Ectodermal cell (in vitro differentiated cells): Measurements from ENCODE around the gene TMEM269. TPM values are rescaled to one million over a fixed set of nuclear protein-coding genes. Genes with fewer than 3 reads are reported as not detected.

Experiments used
- H3K27ac ChIP-seq: 2 replicates; pipeline ENCODE4 v1.7.0; 2013; ENCODE audit warnings: mild to moderate bottlenecking, low read depth, low read length; ENCODE audit not compliant: insufficient read depth, poor library complexity, severe bottlenecking
- H3K27me3 ChIP-seq: 2 replicates; pipeline ENCODE4 v1.7.0; 2013; ENCODE audit warnings: mild to moderate bottlenecking, low read length; ENCODE audit not compliant: insufficient read depth, control insufficient read depth, poor library complexity, severe bottlenecking
- H3K36me3 ChIP-seq: one replicate; pipeline ENCODE4 v1.7.0; 2013; ENCODE audit warnings: low read length; ENCODE audit not compliant: control insufficient read depth, insufficient read depth
- H3K4me1 ChIP-seq: one replicate; pipeline ENCODE4 v1.7.0; 2013; ENCODE audit warnings: low read length; ENCODE audit not compliant: control insufficient read depth, insufficient read depth
- H3K4me3 ChIP-seq: 2 replicates; pipeline ENCODE4 v1.7.0; 2013; ENCODE audit warnings: low read depth, low read length, control low read depth; ENCODE audit not compliant: insufficient read depth
- H3K9me3 ChIP-seq: 2 replicates; pipeline ENCODE4 v1.7.0; 2013; ENCODE audit warnings: mild to moderate bottlenecking, low read length, moderate library complexity; ENCODE audit not compliant: control insufficient read depth
- WGBS, 2 experiments: methylation state at CpG; one replicate each; pipeline ENCODE4 v1.1.7; 2013; ENCODE audit warnings: missing lambda C conversion rate in 2 of 2; 5-methylcytosine and 5-hydroxymethylcytosine counted together
- polyA plus RNA-seq, 4 experiments: library from polyadenylated mRNA; stranded (reverse); fragments of 50-300 nt; gene quantifications; one replicate each; pipeline ENCODE4 v1.2.3, GENCODE V29; 2013

Gene TMEM269, protein sequence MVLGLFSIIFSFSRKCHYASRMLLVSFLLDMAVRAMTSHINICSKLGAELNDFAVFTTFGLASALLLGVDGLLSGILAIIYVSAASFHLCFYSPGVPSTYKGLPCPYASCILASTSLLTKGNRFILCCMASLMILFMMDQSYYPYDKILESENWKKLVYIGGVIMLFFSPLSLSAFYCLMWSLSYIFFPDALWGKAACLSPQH
- polyA plus RNA-seq (2013, experiment 1 of 4) = 0.52 TPM
- 0.30 TPM for polyA plus RNA-seq (2013, experiment 2 of 4)
- 0.37 TPM for polyA plus RNA-seq (2013, experiment 3 of 4)
- polyA plus RNA-seq (2013, experiment 4 of 4) = 0.49 TPM

DNA sequence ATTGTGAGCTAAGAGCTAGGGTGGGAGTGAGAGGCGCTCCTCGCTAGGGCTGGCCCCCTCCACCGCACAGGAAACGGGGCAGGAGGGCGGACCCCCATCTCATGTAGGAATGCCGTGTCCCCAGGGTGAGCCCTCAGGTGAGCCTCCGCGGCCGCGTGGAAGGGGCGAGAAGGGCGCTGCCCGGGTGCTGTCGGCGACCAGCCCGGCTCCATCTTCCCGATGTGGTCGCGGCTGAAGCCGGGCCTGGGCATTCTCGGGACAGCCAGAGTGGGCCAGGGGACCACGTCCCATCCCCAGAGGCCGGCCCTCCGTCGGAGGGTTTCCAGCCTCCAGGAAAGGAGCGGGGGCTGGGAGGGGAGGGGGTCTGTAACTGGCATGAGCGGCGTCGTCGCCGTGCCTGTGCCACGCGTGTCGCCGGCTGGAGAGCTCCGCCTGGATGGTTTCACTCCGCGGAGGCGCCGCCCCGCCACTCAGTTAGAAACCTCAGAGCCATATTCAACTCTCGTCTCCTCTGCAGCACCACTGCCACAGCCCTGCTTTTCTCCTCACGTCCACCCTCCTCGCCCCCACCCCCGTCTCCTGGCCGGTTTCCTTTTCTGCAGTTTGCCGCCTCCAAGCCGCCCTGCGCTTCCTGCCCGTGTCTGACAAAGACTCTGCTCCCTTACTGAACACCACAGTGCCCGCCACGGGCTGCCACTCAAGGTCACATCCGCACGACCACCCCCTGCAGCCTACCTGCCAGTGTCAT is at the start of gene TMEM269:
TSS of gene TMEM269 (plus strand) at position 46 of the 748 bp plus-strand sequence. CDS start 4,903 bp downstream, outside the sequence.
- H3K4me3 ChIP-seq = no peak within 1 kb of the TSS
- H3K36me3 ChIP-seq = peaks cover 6% of the 10 kb centered on the region
- no peaks in the 10 kb centered on the region for H3K27me3 ChIP-seq
- H3K27ac ChIP-seq = no peak within 1 kb of the TSS
- no peaks in the 10 kb centered on the region for H3K9me3 ChIP-seq
- peaks cover 4% of the 10 kb centered on the region for H3K4me1 ChIP-seq
- 90% methylated on average over 54 of the region's 54 CpGs for WGBS, 2 experiments

DNA sequence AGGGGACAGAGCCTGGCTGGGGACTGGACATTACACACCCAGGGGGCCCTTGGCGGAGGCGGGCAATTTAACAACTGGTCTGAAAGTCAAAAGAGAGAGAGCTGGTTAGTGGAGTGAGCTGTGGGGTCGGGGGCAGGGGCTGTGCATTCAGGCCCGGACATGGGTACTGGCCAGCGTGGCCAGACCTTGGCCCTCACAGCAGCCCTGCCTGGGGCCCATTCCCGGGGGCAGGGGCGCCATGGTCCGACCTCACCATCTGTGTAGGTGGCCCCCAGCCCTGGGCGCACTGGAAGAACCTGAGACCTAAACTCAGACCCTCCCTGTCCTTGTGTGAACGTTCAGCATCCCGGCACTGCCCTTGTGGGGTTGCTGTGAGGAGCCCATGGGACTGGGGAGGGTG is 49.7 kb upstream of the TMEM269 start:
- H3K36me3 ChIP-seq = no peaks in the 10 kb centered on the region
- WGBS, 2 experiments = 91 to 94% methylated on average over 11 of the region's 11 CpGs
- H3K4me3 ChIP-seq = no peak overlapping the region
- H3K4me1 ChIP-seq = peaks cover 14% of the 10 kb centered on the region
- no peaks in the 10 kb centered on the region for H3K27me3 ChIP-seq
- H3K9me3 ChIP-seq = no peaks in the 10 kb centered on the region
- H3K27ac ChIP-seq = no peak overlapping the region

DNA sequence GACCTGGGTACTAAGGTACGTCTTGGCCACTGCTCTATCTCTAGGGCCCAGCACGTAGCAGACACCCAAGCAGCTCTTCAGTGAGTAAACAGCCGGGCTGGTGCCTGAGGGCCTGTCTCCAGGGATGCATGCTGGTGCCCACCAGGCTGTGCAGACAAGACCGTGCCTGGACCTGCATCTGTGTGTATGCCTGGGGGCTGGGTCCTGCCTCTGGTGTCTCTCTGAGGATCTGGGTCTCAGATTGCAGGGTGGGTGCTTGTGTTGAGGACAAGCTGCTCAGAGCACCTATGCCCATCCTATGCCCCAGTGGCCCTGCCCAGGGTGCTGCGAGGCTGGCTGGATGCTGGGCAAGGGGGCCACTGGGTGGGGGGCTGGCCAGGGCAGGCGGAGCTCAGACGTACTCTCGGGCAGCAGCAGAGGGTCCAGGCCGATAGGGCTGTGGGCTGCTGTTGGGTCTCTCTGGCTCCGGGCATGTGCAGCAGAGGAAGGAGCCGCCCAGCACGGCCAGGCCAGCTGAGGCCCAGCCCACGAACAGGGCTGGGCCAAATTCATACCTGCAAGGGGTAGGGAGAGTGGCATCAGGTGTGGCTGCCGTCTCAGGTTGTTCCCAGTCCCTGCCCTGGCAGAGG is 49.2 kb upstream of the TMEM269 start:
- no peaks in the 10 kb centered on the region for H3K36me3 ChIP-seq
- WGBS, 2 experiments = 93% methylated on average over 14 of the region's 14 CpGs
- no peaks in the 10 kb centered on the region for H3K9me3 ChIP-seq
- no peaks in the 10 kb centered on the region for H3K27me3 ChIP-seq
- H3K27ac ChIP-seq = no peak overlapping the region
- H3K4me3 ChIP-seq = no peak overlapping the region
- H3K4me1 ChIP-seq = peaks cover 18% of the 10 kb centered on the region

DNA sequence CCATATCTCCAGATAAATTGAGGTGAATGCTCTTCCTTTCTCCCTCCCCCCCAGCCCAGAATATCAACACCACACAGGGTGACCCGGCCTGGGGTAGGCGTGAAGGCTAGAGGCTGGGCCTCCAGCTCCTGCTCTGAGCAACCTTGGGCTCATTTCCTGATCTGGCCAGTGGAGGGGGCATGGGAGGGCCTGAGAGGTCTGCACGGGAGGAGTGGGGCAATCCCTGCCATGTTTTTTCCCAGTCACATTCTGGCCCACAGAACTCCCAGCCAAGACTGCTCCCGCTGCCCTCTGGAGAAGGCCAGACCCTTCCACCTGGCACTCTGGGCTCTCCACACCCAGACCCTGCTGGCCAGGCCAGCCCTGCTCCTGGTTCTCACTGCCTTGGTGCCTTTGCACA is 48.6 kb upstream of the TMEM269 start:
- H3K27me3 ChIP-seq = no peaks in the 10 kb centered on the region
- no peak overlapping the region for H3K27ac ChIP-seq
- H3K9me3 ChIP-seq = no peaks in the 10 kb centered on the region
- no peak overlapping the region for H3K4me3 ChIP-seq
- 73 to 81% methylated on average over 4 of the region's 4 CpGs for WGBS, 2 experiments
- H3K4me1 ChIP-seq = peaks cover 23% of the 10 kb centered on the region
- H3K36me3 ChIP-seq = no peaks in the 10 kb centered on the region

DNA sequence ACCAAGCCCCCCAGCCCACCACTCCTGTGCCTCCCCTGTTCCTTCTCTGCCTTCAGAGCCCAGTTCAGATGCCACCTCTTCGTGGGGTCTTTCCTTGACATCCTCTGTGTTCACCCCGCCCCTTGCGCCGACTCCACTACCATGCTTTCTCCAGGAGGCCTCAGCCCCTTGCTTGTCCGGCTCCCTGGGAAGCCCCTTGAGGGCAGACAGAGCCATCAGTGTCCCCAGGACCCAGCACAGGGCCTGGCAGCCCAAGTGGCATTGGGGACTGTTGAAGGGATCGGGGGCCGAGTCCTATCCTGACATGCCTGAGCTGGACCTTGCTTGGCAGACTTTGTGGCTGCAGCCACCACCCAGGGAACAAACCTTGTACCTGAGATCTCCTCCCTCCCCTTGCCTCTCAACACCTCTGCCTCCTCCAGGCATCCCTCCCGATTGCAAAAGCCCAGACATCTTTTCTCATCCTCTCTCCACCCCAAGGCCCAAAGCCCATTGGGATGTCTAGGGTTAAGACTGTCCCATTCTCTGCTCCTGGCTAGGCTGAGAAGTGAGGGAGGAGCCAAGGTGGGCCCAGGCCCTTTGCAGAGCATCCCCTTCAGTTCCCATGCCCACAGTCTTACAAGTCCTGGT is 48.1 kb upstream of the TMEM269 start:
- peaks cover 28% of the 10 kb centered on the region for H3K4me1 ChIP-seq
- H3K9me3 ChIP-seq = no peaks in the 10 kb centered on the region
- 84% methylated on average over 8 of the region's 8 CpGs for WGBS, 2 experiments
- no peaks in the 10 kb centered on the region for H3K27me3 ChIP-seq
- H3K4me3 ChIP-seq = no peak overlapping the region
- no peaks in the 10 kb centered on the region for H3K36me3 ChIP-seq
- H3K27ac ChIP-seq = no peak overlapping the region

DNA sequence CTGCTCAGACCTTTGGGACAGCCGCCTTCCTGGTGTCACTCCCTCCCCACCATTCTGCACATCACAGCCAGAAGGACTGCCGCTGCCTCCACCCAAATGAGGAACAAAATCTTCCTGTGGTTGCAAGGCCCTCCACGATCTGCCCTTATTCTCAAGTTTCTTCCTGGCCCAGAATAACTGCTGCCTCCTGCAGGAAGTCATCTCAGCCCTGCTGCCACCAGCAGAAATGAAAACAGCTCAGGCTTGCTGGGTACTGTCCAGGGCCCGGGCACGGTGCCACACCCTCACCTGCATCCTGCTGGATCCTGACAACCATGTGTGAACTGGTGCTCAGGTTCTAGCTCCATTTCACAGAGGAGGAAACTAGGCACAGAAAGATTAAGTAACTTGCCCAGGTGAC is 47.5 kb upstream of the TMEM269 start:
- no peaks in the 10 kb centered on the region for H3K9me3 ChIP-seq
- peaks cover 33% of the 10 kb centered on the region for H3K4me1 ChIP-seq
- H3K4me3 ChIP-seq = no peak overlapping the region
- no peaks in the 10 kb centered on the region for H3K27me3 ChIP-seq
- WGBS, 2 experiments = 91% methylated on average over 5 of the region's 5 CpGs
- no peaks in the 10 kb centered on the region for H3K36me3 ChIP-seq
- no peak overlapping the region for H3K27ac ChIP-seq

DNA sequence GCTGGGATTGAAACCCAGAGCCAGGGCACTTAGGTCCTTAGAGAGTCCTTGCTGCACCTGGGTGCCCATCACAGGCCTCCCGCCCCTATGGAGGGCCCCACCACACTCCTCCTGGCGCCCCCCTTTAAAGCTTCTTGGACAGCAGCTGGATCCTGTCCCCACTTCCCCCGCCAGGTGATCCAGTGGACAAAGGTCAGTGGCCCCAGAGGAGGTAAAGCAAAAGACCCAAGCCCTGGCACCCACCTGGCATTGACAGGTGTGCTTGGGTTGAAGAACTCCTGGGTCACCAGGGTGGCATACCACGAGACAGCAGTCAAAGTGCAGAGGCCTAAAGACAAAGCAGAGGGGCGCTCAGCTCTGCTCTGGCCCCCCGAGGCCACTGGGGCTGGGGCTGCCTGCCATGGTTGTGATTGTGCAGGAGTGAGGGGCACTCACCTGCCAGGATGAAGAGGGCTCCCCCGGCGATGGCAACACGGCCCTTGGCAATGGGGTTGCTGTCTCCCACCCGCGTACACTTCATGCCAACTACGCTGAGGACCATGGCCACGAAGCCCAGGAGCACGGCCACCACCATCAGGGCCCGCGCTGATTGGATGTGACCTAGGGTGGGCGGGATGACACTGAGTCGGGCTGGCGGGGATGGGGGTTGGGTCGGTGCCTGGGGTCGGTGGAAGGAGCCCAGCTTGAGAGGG is 46.7 kb upstream of the TMEM269 start:
- no peak overlapping the region for H3K4me3 ChIP-seq
- 91 to 93% methylated on average over 21 of the region's 21 CpGs for WGBS, 2 experiments
- H3K36me3 ChIP-seq = no peaks in the 10 kb centered on the region
- H3K27ac ChIP-seq = no peak overlapping the region
- H3K27me3 ChIP-seq = no peaks in the 10 kb centered on the region
- H3K9me3 ChIP-seq = no peaks in the 10 kb centered on the region
- peaks cover 33% of the 10 kb centered on the region for H3K4me1 ChIP-seq

DNA sequence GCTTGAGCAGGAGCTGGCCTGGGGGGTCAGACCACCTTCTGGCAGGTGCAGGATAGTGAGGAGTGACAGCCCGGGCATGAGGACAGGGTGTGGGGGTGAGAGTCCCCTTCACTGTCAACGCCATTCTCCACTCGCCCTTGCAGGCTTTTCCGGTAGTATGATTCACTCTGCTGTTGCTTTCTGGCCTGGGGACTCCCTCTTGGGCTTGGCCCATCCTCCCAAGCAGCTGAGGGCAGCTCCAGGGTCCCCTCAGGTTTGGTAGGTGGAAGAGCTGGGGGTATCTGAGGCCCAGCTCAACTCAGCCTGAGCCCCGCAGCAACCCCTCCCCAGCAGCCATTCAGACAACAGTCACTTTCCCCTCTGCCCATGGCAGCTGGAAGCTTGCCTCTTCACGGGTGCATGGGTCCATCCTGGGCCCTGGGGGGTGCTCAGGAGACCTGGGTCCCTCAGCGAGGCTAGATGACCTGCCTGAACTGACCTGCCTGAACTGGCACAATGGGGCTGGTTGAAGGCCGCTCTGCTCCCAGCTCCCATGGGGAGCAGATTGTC is 46.0 kb upstream of the TMEM269 start:
- no peak overlapping the region for H3K27ac ChIP-seq
- no peaks in the 10 kb centered on the region for H3K9me3 ChIP-seq
- 86 to 91% methylated on average over 8 of the region's 8 CpGs for WGBS, 2 experiments
- no peaks in the 10 kb centered on the region for H3K36me3 ChIP-seq
- no peak overlapping the region for H3K4me3 ChIP-seq
- no peaks in the 10 kb centered on the region for H3K27me3 ChIP-seq
- peaks cover 33% of the 10 kb centered on the region for H3K4me1 ChIP-seq

DNA sequence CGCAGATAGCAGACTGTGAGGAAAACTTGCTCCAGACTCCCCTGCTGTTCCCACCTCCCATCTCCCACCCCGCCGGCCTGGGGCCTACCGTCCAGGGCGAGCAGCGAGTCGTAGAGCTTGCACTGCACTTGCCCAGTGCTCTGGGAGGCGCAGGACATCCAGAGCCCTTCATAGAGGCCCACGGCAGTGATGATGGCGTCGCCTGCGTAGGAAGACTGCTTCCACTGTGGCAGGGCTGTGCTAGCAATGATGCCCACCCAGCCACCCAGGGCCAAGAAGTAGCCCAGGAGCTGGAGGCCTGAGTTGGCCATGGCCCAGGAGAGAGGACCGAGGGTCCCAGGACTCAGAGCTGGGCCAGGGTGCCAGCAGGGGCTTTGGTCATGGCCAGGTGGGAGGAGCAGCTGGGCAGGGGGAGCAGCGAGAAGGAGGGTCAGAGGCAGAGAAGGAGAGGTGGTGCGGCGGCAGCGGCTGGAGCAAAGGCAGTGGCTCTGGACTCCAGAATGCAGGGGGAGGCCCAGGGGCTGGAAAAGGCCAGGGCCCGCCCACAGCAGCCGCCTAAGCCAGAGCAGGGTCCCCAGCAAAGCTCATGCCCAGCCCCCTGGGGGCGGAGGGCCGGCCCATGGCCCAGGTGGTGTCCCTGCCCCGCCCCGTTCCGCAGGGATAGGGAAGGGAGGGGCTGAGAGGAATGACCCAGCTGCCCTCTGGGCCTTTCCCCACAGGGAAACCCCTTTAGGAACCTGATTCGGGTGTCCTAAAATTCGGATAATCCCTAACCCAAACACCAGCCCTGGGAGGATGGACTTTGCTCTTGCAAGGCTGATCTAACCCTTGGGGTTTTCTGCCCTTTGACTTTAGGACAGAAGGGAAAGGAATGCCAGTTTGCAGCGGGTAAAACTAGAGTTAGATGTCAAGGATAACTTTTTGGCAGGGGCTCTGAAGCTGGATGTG is 44.8 kb upstream of the TMEM269 start, which contains the start of gene CLDN19:
TSS of gene CLDN19 (minus strand) at position 484 of the 948 bp plus-strand sequence. CDS start at position 311, 173 bp downstream.
- 35 to 36% methylated on average over 27 of the region's 27 CpGs for WGBS, 2 experiments
- Histone ChIP-seq H3K4me1 (peaks cover 33% of the 10 kb centered on the region), H3K27me3 (no peaks in the 10 kb centered on the region), H3K36me3 (no peaks in the 10 kb centered on the region), H3K27ac (peak within 1 kb of the TSS; percentile 83), H3K4me3 (peak within 1 kb of the TSS; percentile 25), H3K9me3 (no peaks in the 10 kb centered on the region)
